Measurements from ENCODE around the gene BPIFB6.
"Not testable (repeated sequence)": the region's sequence is repeated elsewhere in the genome, so short reads cannot be mapped to it uniquely, and the experiment has no call there.

The BPIFB6 gene

GRCh38 chr20:33030569-33030968 is 879 bp upstream of the BPIFB6 start:
- no peak for DNase-seq

- no peak for DNase-seq
Measured at GRCh38 chr20:33032555-33032954, 1.1 kb downstream of the BPIFB6 start.

GRCh38 chr20:33033381-33033780 is 1.9 kb downstream of the BPIFB6 start:
- no peak for DNase-seq

- DNase-seq = no peak
Measured at GRCh38 chr20:33034115-33034514, 2.7 kb downstream of the BPIFB6 start.

GRCh38 chr20:33034901-33035492 is 3.5 kb downstream of the BPIFB6 start:
- DNase-seq = no peak

- no peak for DNase-seq
Measured at GRCh38 chr20:33037456-33037855, 6.0 kb downstream of the BPIFB6 start.

GRCh38 chr20:33038243-33038642 is 6.8 kb downstream of the BPIFB6 start:
- no peak for DNase-seq

- DNase-seq = no peak
Measured at GRCh38 chr20:33042430-33042829, 11.0 kb downstream of the BPIFB6 start.

- DNase-seq = no peak
Measured at GRCh38 chr20:33042983-33043730, 11.7 kb downstream of the BPIFB6 start.

- no peak for DNase-seq
Measured at GRCh38 chr20:33043731-33044181, 12.3 kb downstream of the BPIFB6 start.

GRCh38 chr20:33045129-33045721 is 13.8 kb downstream of the BPIFB6 start:
- DNase-seq = not testable (repeated sequence)

- no peak for DNase-seq
Measured at GRCh38 chr20:33046412-33046811, 15.0 kb downstream of the BPIFB6 start.

GRCh38 chr20:33051333-33051732 is 19.9 kb downstream of the BPIFB6 start:
- no peak for DNase-seq

- DNase-seq = no peak
Measured at GRCh38 chr20:33053291-33054106, 22.1 kb downstream of the BPIFB6 start, which contains the start of gene BPIFB3. TSS of gene BPIFB3 (plus strand) at chr20:33053903. CDS start at chr20:33055436, 1,533 bp downstream.

GRCh38 chr20:33054381-33054780 is 22.9 kb downstream of the BPIFB6 start:
- no peak for DNase-seq

GRCh38 chr20:33054791-33055190 is 23.3 kb downstream of the BPIFB6 start:
- DNase-seq = no peak

- no peak for DNase-seq
Measured at GRCh38 chr20:33059136-33059535, 27.7 kb downstream of the BPIFB6 start.

GRCh38 chr20:33059741-33060390 is 28.4 kb downstream of the BPIFB6 start:
- no peak for DNase-seq

GRCh38 chr20:33061658-33062028 is 30.2 kb downstream of the BPIFB6 start:
- no peak for DNase-seq

- DNase-seq = no peak
Measured at GRCh38 chr20:33062105-33062824, 30.8 kb downstream of the BPIFB6 start.

- no peak for DNase-seq
Measured at GRCh38 chr20:33062825-33063149, 31.3 kb downstream of the BPIFB6 start.

- no peak for DNase-seq
Measured at GRCh38 chr20:33063271-33063670, 31.8 kb downstream of the BPIFB6 start.
